Neutrophil (primary cell): ENCODE data around the gene KXD1.

Experiments used
- H3K27ac ChIP-seq: fragments of 200-600 bp; sonication (generic); 2 replicates; pipeline ENCODE4 v1.5.1; 2016; ENCODE audit warnings: mild to moderate bottlenecking, moderate library complexity
- H3K27me3 ChIP-seq: fragments of 200-600 bp; sonication (generic); 2 replicates; pipeline ENCODE4 v1.6.0; 2016; ENCODE audit warnings: mild to moderate bottlenecking
- H3K36me3 ChIP-seq: fragments of 200-600 bp; sonication (generic); 2 replicates; pipeline ENCODE4 v1.5.1; 2017
- H3K4me1 ChIP-seq, 2 experiments: fragments of 200-600 bp in 1 of 2; sonication (generic) in 1 of 2; 1 replicate in 1 of 2; 2 replicates in 1 of 2; pipeline versions ENCODE4 v1.5.1 to v1.6.1; 2013 to 2016; ENCODE audit warnings: low read depth in 1 of 2, low read length in 1 of 2, mild to moderate bottlenecking in 1 of 2, moderate library complexity in 1 of 2; ENCODE audit not compliant: control insufficient read depth in 1 of 2, insufficient read depth in 1 of 2
- H3K4me3 ChIP-seq, 2 experiments: fragments of 200-600 bp in 1 of 2; sonication (generic) in 1 of 2; 1 replicate in 1 of 2; 2 replicates in 1 of 2; pipeline ENCODE4 v1.5.1; 2013 to 2016; ENCODE audit warnings: low read depth in 1 of 2, low read length in 1 of 2, mild to moderate bottlenecking in 1 of 2, moderate library complexity in 1 of 2
- H3K9me3 ChIP-seq: fragments of 200-600 bp; sonication (generic); 2 replicates; pipeline ENCODE4 v1.5.1; 2016
- TF ChIP-seq, protein P1 (sequence below): fragments of 200-600 bp; sonication (generic); IDR thresholded peaks from 2 replicates; pipeline ENCODE4 v1.5.1; 2016; ENCODE audit warnings: antibody characterized with exemption

KXD1 gene

DNA sequence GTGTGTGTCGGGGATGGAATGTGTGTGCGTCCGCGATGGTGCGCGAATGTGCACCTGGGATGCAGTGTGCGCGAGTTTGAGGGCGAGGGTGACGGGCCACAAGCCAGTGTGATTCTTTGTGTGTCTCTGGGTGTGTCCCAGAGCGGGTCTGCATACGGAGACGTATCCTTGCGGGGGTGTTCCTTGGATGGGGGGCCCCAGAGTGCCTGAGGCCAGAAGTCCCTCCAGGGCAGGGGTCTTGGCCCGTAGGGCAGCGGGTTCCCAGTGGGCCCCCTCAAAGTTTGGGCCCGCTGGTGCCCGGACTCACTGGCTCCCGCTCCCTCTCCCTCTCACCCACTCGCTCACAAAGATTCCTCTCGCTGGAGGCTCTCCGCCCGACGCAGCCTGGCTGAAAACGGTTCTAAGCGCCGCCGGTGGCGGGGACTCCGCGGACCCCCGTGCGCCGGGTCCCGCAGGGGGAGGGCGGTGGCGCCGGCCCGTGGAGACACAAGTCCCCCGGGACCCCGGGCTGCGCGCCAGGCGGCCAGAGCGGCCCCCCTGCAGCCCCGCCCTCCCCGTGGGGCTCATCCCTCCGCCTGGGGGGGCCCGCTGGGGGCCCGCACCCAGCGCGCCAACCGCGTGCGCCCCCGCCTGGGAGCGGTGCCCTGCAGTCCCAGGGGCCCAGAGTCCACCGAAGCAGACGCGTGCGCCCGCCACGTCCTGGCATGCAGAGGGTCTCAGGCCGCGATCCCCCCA is 48.0 kb downstream of the KXD1 start:
- Histone ChIP-seq H3K27me3 (peaks cover 97% of the 10 kb centered on the region), H3K4me3 (no peak overlapping the region), H3K9me3 (no peaks in the 10 kb centered on the region), H3K27ac (no peak overlapping the region), H3K4me1 (no peaks in the 10 kb centered on the region), H3K36me3 (no peaks in the 10 kb centered on the region)
- TF ChIP-seq, protein P1, sequence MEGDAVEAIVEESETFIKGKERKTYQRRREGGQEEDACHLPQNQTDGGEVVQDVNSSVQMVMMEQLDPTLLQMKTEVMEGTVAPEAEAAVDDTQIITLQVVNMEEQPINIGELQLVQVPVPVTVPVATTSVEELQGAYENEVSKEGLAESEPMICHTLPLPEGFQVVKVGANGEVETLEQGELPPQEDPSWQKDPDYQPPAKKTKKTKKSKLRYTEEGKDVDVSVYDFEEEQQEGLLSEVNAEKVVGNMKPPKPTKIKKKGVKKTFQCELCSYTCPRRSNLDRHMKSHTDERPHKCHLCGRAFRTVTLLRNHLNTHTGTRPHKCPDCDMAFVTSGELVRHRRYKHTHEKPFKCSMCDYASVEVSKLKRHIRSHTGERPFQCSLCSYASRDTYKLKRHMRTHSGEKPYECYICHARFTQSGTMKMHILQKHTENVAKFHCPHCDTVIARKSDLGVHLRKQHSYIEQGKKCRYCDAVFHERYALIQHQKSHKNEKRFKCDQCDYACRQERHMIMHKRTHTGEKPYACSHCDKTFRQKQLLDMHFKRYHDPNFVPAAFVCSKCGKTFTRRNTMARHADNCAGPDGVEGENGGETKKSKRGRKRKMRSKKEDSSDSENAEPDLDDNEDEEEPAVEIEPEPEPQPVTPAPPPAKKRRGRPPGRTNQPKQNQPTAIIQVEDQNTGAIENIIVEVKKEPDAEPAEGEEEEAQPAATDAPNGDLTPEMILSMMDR: no peak

DNA sequence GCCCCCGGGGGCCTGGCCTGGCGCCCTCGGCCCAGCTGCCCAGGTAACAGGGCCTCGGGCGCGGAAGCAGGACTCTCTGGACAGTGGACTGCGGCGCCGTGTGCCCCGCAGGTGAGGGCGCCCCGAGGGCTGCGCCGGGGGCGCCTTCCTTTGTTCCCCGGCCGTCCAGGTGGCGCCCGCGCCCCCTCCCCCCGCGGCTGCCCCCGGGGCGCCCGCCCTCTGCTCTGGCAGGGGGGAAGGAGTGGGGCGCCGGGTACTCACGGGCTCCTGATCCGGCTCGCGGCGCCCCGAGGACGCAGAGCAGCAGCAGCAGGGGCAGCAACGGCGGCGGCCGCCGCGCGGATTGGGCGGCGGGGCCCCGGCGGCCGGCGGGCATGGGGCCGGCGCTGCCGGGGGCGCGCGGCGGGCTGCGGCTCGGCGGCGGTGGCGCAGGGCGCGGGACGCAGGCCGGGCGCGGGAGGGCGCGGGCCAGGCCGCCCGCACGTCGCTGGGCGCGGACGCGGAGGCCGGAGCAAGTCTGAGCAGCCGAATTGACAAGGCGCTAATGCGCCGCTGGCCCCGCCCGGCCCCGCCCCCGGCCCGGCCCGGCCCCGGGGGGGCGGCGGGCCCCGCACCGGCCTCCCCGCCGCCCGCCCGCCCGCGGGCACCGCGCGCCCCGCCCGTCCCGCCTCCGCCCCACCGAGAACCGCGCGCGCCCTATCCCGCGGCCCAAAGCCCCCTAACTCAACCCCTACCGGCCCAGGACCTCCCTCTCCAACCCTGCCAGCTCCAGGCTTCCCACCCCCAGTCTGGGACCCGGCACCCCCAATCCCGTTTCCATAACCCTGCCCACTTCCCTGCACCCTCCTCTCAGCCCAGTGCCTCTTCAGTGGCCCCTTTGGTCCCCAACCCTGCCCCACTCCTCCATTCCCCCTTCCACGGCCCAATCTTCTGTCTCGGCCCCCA is 48.9 kb downstream of the KXD1 start, which contains the start of gene CRLF1:
TSS of gene CRLF1 (minus strand) at position 519 of the 945 bp plus-strand sequence. CDS start at position 376, 143 bp downstream.
- Histone ChIP-seq H3K4me3 (no peak within 1 kb of the TSS), H3K27me3 (peaks cover 97% of the 10 kb centered on the region), H3K27ac (no peak within 1 kb of the TSS), H3K36me3 (no peaks in the 10 kb centered on the region), H3K9me3 (no peaks in the 10 kb centered on the region), H3K4me1 (no peaks in the 10 kb centered on the region)
- TF ChIP-seq, protein P1: no peak

DNA sequence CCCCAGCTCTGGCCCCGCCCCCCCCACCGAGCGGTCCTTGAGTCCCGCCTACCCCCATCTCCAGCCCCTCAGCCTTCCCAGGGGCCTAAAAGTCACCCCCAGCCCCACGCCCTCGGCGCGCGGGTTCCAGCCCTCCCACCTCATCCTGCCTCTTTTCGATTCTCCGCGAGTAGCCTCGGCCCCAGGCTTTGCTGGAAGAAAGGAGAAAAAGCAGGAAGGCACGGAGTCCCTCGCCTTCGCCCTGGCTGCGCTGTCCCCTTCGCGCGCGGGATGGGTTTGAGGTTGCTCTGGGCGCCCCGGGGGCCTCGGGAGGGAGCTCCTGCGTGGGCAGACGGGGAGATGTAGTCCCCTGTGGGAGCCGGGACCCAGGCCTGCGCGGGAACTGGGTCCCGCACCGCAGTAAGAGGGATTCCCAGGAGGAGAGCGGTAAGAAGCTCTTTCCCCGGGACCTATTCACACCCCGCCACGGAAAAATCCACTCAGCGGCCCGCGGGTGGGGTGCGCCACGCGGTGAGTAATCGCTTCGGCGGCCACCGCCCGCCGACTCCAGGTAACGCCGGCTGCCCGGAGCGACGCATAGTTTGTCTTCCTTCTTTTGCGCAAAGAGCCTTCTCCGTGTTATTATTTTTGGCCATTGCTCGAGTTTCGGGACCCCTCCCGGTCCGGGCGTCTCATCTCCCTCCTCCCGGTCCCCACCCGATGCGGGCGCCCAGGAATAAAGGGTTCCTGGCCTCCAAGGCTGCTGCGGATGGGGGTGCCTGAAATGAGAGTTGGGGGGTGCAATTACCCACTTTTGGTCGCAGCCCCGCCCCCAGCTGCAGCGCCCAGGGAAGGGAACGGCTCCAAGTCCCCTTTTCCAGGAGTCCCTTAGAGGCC is 49.8 kb downstream of the KXD1 start:
- no peaks in the 10 kb centered on the region for H3K9me3 ChIP-seq
- H3K27ac ChIP-seq: no peak overlapping the region
- peaks cover 97% of the 10 kb centered on the region for H3K27me3 ChIP-seq
- peaks cover 0 to under 1% of the 10 kb centered on the region in 2 experiments for H3K4me1 ChIP-seq
- no peak overlapping the region for H3K4me3 ChIP-seq
- H3K36me3 ChIP-seq: no peaks in the 10 kb centered on the region
- TF ChIP-seq, protein P1: no peak

DNA sequence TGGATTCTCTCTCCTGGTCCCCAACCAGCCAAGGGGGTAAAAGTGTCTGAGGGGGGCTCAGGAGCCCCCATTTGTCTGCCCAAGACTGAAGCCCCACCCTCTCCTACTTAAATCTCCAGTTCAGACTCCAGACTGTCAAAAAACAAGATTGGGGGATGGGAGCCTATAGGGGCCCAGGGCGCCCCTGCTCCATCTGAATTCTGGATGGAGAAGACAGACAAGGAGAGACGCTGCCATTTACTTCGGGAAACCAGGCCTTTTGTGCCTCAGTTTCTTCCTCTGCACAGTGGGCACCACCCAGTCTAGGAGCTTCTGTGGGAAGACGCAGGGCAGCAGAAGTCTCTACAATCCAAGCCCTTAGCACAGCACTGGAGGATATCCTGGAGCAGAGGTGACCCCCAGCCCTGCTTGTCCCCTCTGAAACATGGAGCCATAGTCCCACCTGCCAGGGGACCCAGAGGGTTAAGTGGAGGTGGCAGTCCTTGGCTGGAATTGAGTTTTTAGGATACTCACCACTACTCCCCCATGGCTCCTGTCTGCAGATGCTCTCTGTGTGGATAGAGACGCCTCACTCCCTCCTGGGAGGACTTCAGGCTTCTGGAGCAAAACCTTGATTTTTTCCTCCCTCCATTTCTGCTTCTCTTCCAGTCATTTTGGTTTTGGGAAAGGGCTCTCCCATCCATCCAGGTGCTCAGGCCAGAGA is 50.6 kb downstream of the KXD1 start:
- TF ChIP-seq, protein P1: no peak
- peaks cover 0 to 6% of the 10 kb centered on the region in 2 experiments for H3K4me1 ChIP-seq
- no peaks in the 10 kb centered on the region for H3K9me3 ChIP-seq
- H3K36me3 ChIP-seq: no peaks in the 10 kb centered on the region
- H3K27ac ChIP-seq: no peak overlapping the region
- no peak overlapping the region for H3K4me3 ChIP-seq
- H3K27me3 ChIP-seq: peaks cover 97% of the 10 kb centered on the region
